Measurements from ENCODE around the gene TUBGCP6. TPM values are rescaled to one million over a fixed set of nuclear protein-coding genes. Genes with fewer than 3 reads are reported as not detected.

Gene TUBGCP6
- total RNA-seq, 1 experiment from 2014 or later: 38.6 TPM

- POLR2A ChIA-PET: interaction anchor here (0.6 to 1.2 kb wide), 2 partner anchors 9 to 10 kb away, joined by 4 read pairs; no protein-coding TSS in a partner anchor
- peaks cover 0 to 1% of the 10 kb centered on the region in 2 experiments; a peak in 1 of 4 replicates for H3K36me3 ChIP-seq (ENCODE audit: control insufficient read depth in 1 of 2, insufficient read depth in 2 of 2, low read length in 2 of 2)
Measured at GRCh38 chr22:50262460-50262911, 17.7 kb upstream of the TUBGCP6 start.

GRCh38 chr22:50261615-50262459, 17.0 kb upstream of the TUBGCP6 start, which contains the start of gene MAPK12:
MAPK12 (minus strand) TSS chr22:50261683; CDS start chr22:50261509, 174 bp downstream.
- TF ChIP-seq FOSL1 (IDR thresholded peaks at IDR 0.05; ENCODE audit: low read depth): no peak
- peak; percentile 38; the same call in 1 of the 2 replicates for TF ChIP-seq POLR2AphosphoS5 (IDR thresholded peaks at IDR 0.05; ENCODE audit: low read depth, low read length)
- Histone ChIP-seq H3K27me3 (ENCODE audit: insufficient read depth, low read length) (no peaks in the 10 kb centered on the region), H3K27ac (ENCODE audit: low read depth, low read length) (peak within 1 kb of the TSS; percentile 83), H3K9me3 (ENCODE audit: control insufficient read depth in 1 of 2, insufficient read depth in 1 of 2, low read depth in 1 of 2, low read length in 2 of 2) (no peaks in the 10 kb centered on the region), H3K9ac (ENCODE audit: low read length) (peak within 1 kb of the TSS; percentile 94), H3K36me3 (ENCODE audit: control insufficient read depth in 1 of 2, insufficient read depth in 2 of 2, low read length in 2 of 2) (peaks cover 0 to 6% of the 10 kb centered on the region in 2 experiments; a peak in 1 of 4 replicates), H3K4me2 (ENCODE audit: low read length) (peak within 1 kb of the TSS; percentile 95), H3K4me3 (replicated peaks in 1 of 2; ENCODE audit: low read depth in 1 of 2, low read length in 2 of 2) (peak within 1 kb of the TSS; percentile 79 to 90), H3K9me2 (ENCODE audit: insufficient read depth) (no peaks in the 10 kb centered on the region), H3K4me1 (ENCODE audit: control insufficient read depth in 1 of 2, insufficient read depth in 2 of 2, low read length in 2 of 2) (peaks cover 19 to 32% of the 10 kb centered on the region in 2 experiments), H3K79me2 (ENCODE audit: insufficient read depth, low read length) (peaks cover 28% of the 10 kb centered on the region), H4K20me1 (ENCODE audit: insufficient read depth) (no peaks in the 10 kb centered on the region), H2AFZ (ENCODE audit: low read depth, low read length, poor library complexity, severe bottlenecking) (no peak within 1 kb of the TSS)
- DNase-seq (ENCODE audit: low read depth, low spot score) (no peak), ATAC-seq (peak; percentile 73)
- ChIA-PET CTCF (interaction anchor here (0.8 to 1.3 kb wide), 3 partner anchors 9 to 80 kb away, joined by 3 to 7 read pairs (median 4); no protein-coding TSS in a partner anchor), POLR2A (interaction anchor here (1.0 to 1.2 kb wide), 2 partner anchors 9 to 10 kb away, joined by 3 to 4 read pairs; no protein-coding TSS in a partner anchor), RAD21 (ENCODE audit: low non-redundant PET in 1 of 2, low total read pairs in 2 of 2, uncharacterized antibody in 2 of 2, unreplicated experiment in 2 of 2) (interaction anchor here in 1 of 2 experiments (1.5 kb wide), 1 partner anchor 80 kb away, joined by 4 read pairs; no protein-coding TSS in a partner anchor)
- intact Hi-C loops (cut with micrococcal nuclease): no loop called here
- no TSS peak for BruUV-seq (replicated peaks)

More at GRCh38 chr22:50262460-50262911, 17.7 kb upstream of the TUBGCP6 start:
- ChIA-PET CTCF (interaction anchor here (0.8 to 1.4 kb wide), 2 partner anchors 11 to 80 kb away, joined by 4 to 7 read pairs; partner anchors contain the start of gene HDAC10), RAD21 (ENCODE audit: low non-redundant PET in 1 of 2, low total read pairs in 2 of 2, uncharacterized antibody in 2 of 2, unreplicated experiment in 2 of 2) (interaction anchor here in 1 of 2 experiments (1.5 kb wide), 1 partner anchor 80 kb away, joined by 4 read pairs; no protein-coding TSS in a partner anchor)
- intact Hi-C loops (cut with micrococcal nuclease): no loop called here
- no TSS peak for BruUV-seq (replicated peaks)
- H3K4me2 ChIP-seq (ENCODE audit: low read length): peak overlapping the region; percentile 95
- no peak overlapping the region for H2AFZ ChIP-seq (ENCODE audit: low read depth, low read length, poor library complexity, severe bottlenecking)
- peak; percentile 48; the same call in 1 of the 2 replicates for TF ChIP-seq POLR2AphosphoS5 (IDR thresholded peaks at IDR 0.05; ENCODE audit: low read depth, low read length)
- TF ChIP-seq ZFX (IDR thresholded peaks at IDR 0.05): 0 out of 2 replicates have a peak, but pooled peaks have one; percentile 31
- TF ChIP-seq ATF3 (IDR thresholded peaks at IDR 0.05): no peak
- TF ChIP-seq SP1 (IDR thresholded peaks at IDR 0.05; ENCODE audit: low read depth): no peak
- TF ChIP-seq FOSL1 (IDR thresholded peaks at IDR 0.05; ENCODE audit: low read depth): no peak
- TF ChIP-seq SIN3A (IDR thresholded peaks at IDR 0.05; ENCODE audit: low read depth): no peak
- H3K79me2 ChIP-seq (ENCODE audit: insufficient read depth, low read length): peaks cover 28% of the 10 kb centered on the region
- DNase-seq (ENCODE audit: low read depth, low spot score): no peak
- no peaks in the 10 kb centered on the region for H3K9me2 ChIP-seq (ENCODE audit: insufficient read depth)
- peak overlapping the region; percentile 83 for H3K27ac ChIP-seq (ENCODE audit: low read depth, low read length)
- peaks cover 19 to 32% of the 10 kb centered on the region in 2 experiments for H3K4me1 ChIP-seq (ENCODE audit: control insufficient read depth in 1 of 2, insufficient read depth in 2 of 2, low read length in 2 of 2)
- H3K9me3 ChIP-seq (ENCODE audit: control insufficient read depth in 1 of 2, insufficient read depth in 1 of 2, low read depth in 1 of 2, low read length in 2 of 2): no peaks in the 10 kb centered on the region
- peak; percentile 60 for ATAC-seq
- no peaks in the 10 kb centered on the region for H4K20me1 ChIP-seq (ENCODE audit: insufficient read depth)
- H3K4me3 ChIP-seq (replicated peaks in 1 of 2; ENCODE audit: low read depth in 1 of 2, low read length in 2 of 2): peak overlapping the region; percentile 28 to 90
- peak overlapping the region; percentile 94 for H3K9ac ChIP-seq (ENCODE audit: low read length)
- no peaks in the 10 kb centered on the region for H3K27me3 ChIP-seq (ENCODE audit: insufficient read depth, low read length)

All from HCT116 (cell line).